Measurements from ENCODE around the gene ZNF98. TPM values are rescaled to one million over a fixed set of nuclear protein-coding genes. Genes with fewer than 3 reads are reported as not detected.

Gene ZNF98
- total RNA-seq = not detected

GRCh38 chr19:22422211-22422610 is at the start of gene ZNF98:
ZNF98 (minus strand) TSS chr19:22422346; CDS start chr19:22422224, 122 bp downstream.
- no peak for DNase-seq

- no peak for DNase-seq
Measured at GRCh38 chr19:22446605-22447004, 24.5 kb upstream of the ZNF98 start.

GRCh38 chr19:22438011-22438410 is 15.9 kb upstream of the ZNF98 start:
- no peak for DNase-seq

- no peak for DNase-seq
Measured at GRCh38 chr19:22427960-22428913, 6.1 kb upstream of the ZNF98 start.

- DNase-seq = no peak
Measured at GRCh38 chr19:22427547-22427946, 5.4 kb upstream of the ZNF98 start.

GRCh38 chr19:22426901-22427300 is 4.8 kb upstream of the ZNF98 start:
- no peak for DNase-seq

- no peak for DNase-seq
Measured at GRCh38 chr19:22421797-22422196, 349 bp downstream of the ZNF98 start.

- no peak for DNase-seq
Measured at GRCh38 chr19:22354665-22355064, 67.5 kb downstream of the ZNF98 start.

All from effector CD4-positive, alpha-beta T cell (primary cell).